Ectodermal cell (in vitro differentiated cells): ENCODE data around the gene MRPL39.

Source experiments
- H3K27ac ChIP-seq: 2 replicates; pipeline ENCODE4 v1.7.0; 2013; ENCODE audit warnings: mild to moderate bottlenecking, low read depth, low read length; ENCODE audit not compliant: insufficient read depth, poor library complexity, severe bottlenecking
- H3K27me3 ChIP-seq: 2 replicates; pipeline ENCODE4 v1.7.0; 2013; ENCODE audit warnings: mild to moderate bottlenecking, low read length; ENCODE audit not compliant: insufficient read depth, control insufficient read depth, poor library complexity, severe bottlenecking
- H3K36me3 ChIP-seq: one replicate; pipeline ENCODE4 v1.7.0; 2013; ENCODE audit warnings: low read length; ENCODE audit not compliant: control insufficient read depth, insufficient read depth
- H3K4me1 ChIP-seq: one replicate; pipeline ENCODE4 v1.7.0; 2013; ENCODE audit warnings: low read length; ENCODE audit not compliant: control insufficient read depth, insufficient read depth
- H3K4me3 ChIP-seq: 2 replicates; pipeline ENCODE4 v1.7.0; 2013; ENCODE audit warnings: low read depth, low read length, control low read depth; ENCODE audit not compliant: insufficient read depth
- H3K9me3 ChIP-seq: 2 replicates; pipeline ENCODE4 v1.7.0; 2013; ENCODE audit warnings: mild to moderate bottlenecking, low read length, moderate library complexity; ENCODE audit not compliant: control insufficient read depth
- WGBS, 2 experiments: methylation state at CpG; one replicate each; pipeline ENCODE4 v1.1.7; 2013; ENCODE audit warnings: missing lambda C conversion rate in 2 of 2; 5-methylcytosine and 5-hydroxymethylcytosine counted together

The MRPL39 gene

DNA sequence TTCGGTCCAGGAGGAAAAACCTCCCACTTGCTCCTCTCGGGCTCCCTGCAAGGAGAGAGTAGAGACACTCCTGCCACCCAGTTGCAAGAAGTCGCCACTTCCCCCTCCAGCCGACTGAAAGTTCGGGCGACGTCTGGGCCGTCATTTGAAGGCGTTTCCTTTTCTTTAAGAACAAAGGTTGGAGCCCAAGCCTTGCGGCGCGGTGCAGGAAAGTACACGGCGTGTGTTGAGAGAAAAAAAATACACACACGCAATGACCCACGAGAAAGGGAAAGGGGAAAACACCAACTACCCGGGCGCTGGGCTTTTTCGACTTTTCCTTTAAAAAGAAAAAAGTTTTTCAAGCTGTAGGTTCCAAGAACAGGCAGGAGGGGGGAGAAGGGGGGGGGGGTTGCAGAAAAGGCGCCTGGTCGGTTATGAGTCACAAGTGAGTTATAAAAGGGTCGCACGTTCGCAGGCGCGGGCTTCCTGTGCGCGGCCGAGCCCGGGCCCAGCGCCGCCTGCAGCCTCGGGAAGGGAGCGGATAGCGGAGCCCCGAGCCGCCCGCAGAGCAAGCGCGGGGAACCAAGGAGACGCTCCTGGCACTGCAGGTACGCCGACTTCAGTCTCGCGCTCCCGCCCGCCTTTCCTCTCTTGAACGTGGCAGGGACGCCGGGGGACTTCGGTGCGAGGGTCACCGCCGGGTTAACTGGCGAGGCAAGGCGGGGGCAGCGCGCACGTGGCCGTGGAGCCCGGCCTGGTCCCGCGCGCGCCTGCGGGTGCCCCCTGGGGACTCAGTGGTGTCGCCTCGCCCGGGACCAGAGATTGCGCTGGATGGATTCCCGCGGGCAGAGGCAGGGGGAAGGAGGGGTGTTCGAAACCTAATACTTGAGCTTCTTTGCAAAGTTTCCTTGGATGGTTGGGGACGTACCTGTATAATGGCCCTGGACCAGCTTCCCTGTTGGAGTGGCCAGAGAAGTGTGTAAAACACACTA lies 45.3 kb downstream of the MRPL39 start:
- Histone ChIP-seq H3K36me3 (no peaks in the 10 kb centered on the region), H3K4me3 (peak overlapping the region; percentile 33), H3K27ac (no peak overlapping the region), H3K4me1 (no peaks in the 10 kb centered on the region), H3K27me3 (peaks cover 27% of the 10 kb centered on the region), H3K9me3 (no peaks in the 10 kb centered on the region)
- WGBS, 2 experiments: 10% methylated on average over 74 of the region's 74 CpGs

DNA sequence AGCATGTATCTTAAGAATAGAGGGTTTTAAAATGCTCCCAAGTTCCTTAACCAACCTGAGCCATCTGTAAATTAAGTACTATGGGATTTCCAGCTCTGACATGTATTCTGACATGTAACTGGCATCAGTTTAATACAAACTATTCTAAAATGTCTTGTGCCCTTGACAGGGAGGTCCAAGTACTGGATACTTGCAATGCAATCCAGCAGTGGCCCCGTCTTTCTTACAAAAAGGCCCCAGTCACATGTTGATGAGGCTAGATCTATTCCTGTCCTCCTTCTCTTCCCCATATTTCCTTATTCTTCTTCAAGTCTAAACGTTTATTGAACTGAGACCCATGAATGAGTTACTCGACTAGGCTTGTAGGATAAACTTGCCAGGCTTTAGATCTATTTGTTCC lies 46.4 kb downstream of the MRPL39 start:
- 91 to 92% methylated on average over 3 of the region's 3 CpGs for WGBS, 2 experiments
- Histone ChIP-seq H3K36me3 (no peaks in the 10 kb centered on the region), H3K4me3 (no peak overlapping the region), H3K9me3 (no peaks in the 10 kb centered on the region), H3K27ac (no peak overlapping the region), H3K4me1 (no peaks in the 10 kb centered on the region), H3K27me3 (peaks cover 27% of the 10 kb centered on the region)

DNA sequence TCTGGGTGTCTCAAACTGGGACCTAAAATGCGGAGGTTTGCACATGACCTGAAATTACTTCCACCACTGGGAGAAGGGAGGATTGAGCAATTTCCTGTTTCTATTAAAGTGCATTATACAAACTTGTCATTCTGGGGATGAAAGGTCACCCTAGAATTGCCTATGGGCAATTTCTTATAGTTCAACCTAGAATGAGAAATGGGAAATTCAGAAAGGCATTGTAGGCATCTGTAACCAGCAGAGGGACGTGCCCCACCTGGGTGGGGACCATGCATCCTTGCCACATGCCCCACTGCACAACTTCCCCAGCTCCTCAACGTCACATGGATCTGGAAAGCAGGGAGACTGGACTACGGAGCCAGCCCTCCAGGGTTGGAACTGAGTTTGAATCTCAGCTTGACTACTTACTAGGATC lies 47.0 kb downstream of the MRPL39 start:
- Histone ChIP-seq H3K9me3 (no peaks in the 10 kb centered on the region), H3K4me1 (no peaks in the 10 kb centered on the region), H3K4me3 (no peak overlapping the region), H3K27ac (no peak overlapping the region), H3K27me3 (peaks cover 27% of the 10 kb centered on the region), H3K36me3 (no peaks in the 10 kb centered on the region)
- 91 to 93% methylated on average over 4 of the region's 4 CpGs for WGBS, 2 experiments

DNA sequence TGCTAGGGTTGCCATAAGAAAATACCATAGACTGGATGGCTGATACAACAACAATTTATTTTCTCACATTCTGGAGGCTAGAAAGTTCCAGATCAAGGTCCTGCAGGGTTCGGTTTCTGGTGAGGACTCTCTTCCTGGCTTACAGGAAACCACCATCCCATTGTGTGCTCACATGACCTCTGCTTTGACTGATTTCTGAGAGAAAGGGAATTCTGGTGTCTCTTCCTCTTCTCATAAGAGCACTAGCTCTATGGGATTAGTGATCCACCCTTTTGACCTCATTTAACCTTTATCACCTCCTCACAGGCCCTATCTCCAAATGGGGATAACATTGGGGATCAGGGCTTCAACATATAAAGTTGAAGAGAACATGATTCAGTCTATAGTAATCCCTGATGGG lies 47.5 kb downstream of the MRPL39 start:
- Histone ChIP-seq H3K4me1 (no peaks in the 10 kb centered on the region), H3K27me3 (peaks cover 27% of the 10 kb centered on the region), H3K4me3 (no peak overlapping the region), H3K9me3 (no peaks in the 10 kb centered on the region), H3K27ac (no peak overlapping the region), H3K36me3 (no peaks in the 10 kb centered on the region)
- WGBS, 2 experiments: 90 to 98% methylated on average over 1 of the region's 1 CpG

DNA sequence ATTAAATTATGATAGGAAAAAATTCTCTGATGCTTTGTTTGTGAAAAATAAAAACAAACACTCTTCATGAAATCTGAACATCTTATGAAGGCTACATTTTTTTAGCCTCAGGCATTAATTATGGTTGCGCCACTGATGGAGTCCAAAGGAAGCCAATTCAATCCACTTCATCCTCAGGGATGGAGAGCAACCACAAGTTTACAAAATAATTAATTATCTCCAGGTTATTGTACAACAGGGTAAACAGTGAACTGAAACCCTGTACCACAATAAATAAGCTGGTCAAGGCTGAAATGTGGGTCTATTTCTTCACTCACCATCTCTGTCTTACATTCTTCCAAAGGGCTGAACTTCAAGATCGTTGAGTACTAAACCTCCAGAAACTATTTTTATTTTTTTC lies 49.2 kb downstream of the MRPL39 start:
- H3K27me3 ChIP-seq: peaks cover 22% of the 10 kb centered on the region
- no peaks in the 10 kb centered on the region for H3K9me3 ChIP-seq
- H3K4me1 ChIP-seq: no peaks in the 10 kb centered on the region
- H3K36me3 ChIP-seq: no peaks in the 10 kb centered on the region
- H3K27ac ChIP-seq: no peak overlapping the region
- no peak overlapping the region for H3K4me3 ChIP-seq
- 93 to 100% methylated on average over 1 to 2 of the region's 2 CpGs for WGBS, 2 experiments

DNA sequence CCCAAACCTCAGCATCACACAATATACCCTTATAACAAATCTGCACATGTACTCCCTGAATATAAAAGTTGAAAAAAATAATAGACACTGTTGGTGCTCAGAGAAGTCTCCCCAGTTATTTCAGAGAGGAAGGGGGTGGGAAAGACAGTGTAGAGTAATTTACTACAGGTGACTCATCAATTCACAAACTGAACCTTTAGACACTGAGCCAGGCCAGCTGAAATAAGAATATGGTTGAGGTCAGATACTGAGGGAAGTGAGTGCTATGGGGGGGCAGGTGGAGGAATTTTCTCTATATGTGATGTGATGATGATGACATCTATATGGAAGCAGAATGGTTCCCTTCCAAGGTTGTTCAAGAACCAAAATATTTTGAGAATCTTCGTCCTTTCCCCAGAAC lies 50.1 kb downstream of the MRPL39 start:
- Histone ChIP-seq H3K4me1 (no peaks in the 10 kb centered on the region), H3K27me3 (peaks cover 13% of the 10 kb centered on the region), H3K4me3 (no peak overlapping the region), H3K9me3 (no peaks in the 10 kb centered on the region), H3K27ac (no peak overlapping the region), H3K36me3 (no peaks in the 10 kb centered on the region)
- 92 to 94% methylated on average over 1 of the region's 1 CpG for WGBS, 2 experiments

DNA sequence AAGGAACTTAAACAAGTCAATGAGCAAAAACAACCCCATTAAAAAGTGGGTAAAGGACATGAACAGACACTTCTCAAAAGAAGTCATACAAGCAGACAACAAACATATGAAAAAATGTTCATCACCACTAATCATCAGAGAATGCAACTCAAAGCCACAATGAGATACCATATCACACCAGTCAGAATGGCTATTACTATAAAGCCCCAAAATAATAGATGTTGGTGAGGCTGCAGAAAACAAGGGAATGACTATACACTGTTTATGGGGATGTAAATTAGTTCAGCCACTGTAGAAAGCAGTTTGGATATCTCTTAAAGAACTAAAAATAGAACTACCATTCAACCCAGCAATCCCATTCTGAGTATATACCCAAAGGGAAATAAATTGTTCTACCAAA lies 51.2 kb downstream of the MRPL39 start:
- no peaks in the 10 kb centered on the region for H3K9me3 ChIP-seq
- no peaks in the 10 kb centered on the region for H3K36me3 ChIP-seq
- no peak overlapping the region for H3K27ac ChIP-seq
- H3K27me3 ChIP-seq: peaks cover 2% of the 10 kb centered on the region
- no peak overlapping the region for H3K4me3 ChIP-seq
- H3K4me1 ChIP-seq: no peaks in the 10 kb centered on the region

DNA sequence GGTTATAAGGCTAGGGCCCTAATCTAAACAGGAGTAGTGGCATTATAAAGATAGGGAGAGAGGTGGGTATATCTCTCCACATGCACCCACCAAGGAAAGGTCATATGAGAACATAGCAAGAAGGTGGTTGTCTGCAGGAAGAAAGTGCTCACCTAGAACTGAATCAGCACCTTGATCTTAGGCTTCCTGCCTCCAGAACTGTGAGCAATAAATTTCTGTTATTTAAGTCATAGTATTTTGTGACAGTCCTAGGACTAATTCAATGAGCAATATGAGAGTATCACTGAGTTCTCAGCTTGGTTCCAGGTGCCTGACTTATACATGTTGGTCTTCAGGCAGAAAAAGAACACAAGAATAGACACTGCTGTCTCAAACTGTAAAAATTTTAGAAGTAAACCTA lies 51.8 kb downstream of the MRPL39 start:
- Histone ChIP-seq H3K4me1 (no peaks in the 10 kb centered on the region), H3K27ac (no peak overlapping the region), H3K9me3 (no peaks in the 10 kb centered on the region), H3K27me3 (no peaks in the 10 kb centered on the region), H3K36me3 (no peaks in the 10 kb centered on the region), H3K4me3 (no peak overlapping the region)

DNA sequence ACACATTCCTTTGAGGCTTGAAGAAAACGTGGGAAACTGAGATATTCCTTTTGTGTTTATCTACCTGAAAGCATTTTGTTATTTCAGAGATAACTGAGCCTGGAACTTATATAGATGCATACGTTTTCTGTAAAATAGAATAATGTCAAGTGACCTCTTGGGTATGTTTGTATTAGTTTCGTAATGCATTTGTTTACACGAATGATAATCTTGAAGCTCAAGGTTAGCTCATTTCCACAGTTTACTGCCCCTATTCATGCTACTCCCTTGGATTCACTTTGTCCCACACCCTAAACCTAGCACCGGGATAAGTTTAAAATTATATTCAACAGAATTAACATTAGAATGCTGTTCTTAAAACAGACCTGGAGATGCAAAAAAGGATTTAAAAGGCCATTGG lies 54.4 kb downstream of the MRPL39 start:
- WGBS, 2 experiments: 85 to 90% methylated on average over 4 to 5 of the region's 5 CpGs
- Histone ChIP-seq H3K27me3 (no peaks in the 10 kb centered on the region), H3K9me3 (no peaks in the 10 kb centered on the region)

DNA sequence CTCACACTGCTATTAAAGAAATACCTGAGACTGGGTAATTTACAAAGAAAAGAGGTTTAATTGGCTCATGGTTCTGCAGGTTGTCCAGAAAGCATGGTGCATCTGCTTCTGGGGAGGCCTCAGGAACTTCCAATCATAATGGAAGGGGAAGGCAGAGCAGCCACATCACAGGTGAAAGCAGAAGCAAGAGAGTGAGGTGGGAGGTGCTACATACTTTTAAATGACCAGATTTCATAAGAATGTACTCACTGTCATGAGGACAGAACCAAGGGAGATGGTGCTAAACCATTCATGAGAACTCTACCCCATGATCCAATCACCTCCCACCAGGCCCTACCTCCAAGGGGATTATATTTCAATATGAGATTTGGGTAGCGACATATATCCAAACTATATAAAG lies 55.7 kb downstream of the MRPL39 start:
- no peak overlapping the region for H3K4me3 ChIP-seq
- H3K27ac ChIP-seq: no peak overlapping the region
- H3K9me3 ChIP-seq: no peaks in the 10 kb centered on the region
- no peaks in the 10 kb centered on the region for H3K27me3 ChIP-seq
- H3K4me1 ChIP-seq: no peaks in the 10 kb centered on the region
- WGBS, 2 experiments: 83 to 100% methylated on average over 1 of the region's 1 CpG
- H3K36me3 ChIP-seq: no peaks in the 10 kb centered on the region

More for the DNA sequence above, 54.4 kb downstream of the MRPL39 start:
- H3K36me3 ChIP-seq: no peaks in the 10 kb centered on the region
- H3K4me1 ChIP-seq: no peaks in the 10 kb centered on the region
- no peak overlapping the region for H3K27ac ChIP-seq
- H3K4me3 ChIP-seq: no peak overlapping the region
